Adrenal gland (tissue), 12 donors: ENCODE measurements around the gene TRPV3. TPM values are rescaled to one million over a fixed set of nuclear protein-coding genes. Genes with fewer than 3 reads are reported as not detected.
A peak's percentile ranks its signal among the peaks of the same experiment; 100 is the strongest.

ENCODE experiments used
- DNase-seq, 7 donors: peaks; one replicate each; pipeline ENCODE4 v3.0.0-alpha.2; 2019 to 2020
- H3K27ac ChIP-seq, 5 donors: fragments of 200-600 bp; sonication (generic) in 4 of 5; 1 replicate in 3 of 5; 2 replicates in 2 of 5; pipeline versions ENCODE4 v1.5.1 to v1.8.0; 2016 to 2020; ENCODE audit warnings: mild to moderate bottlenecking in 1 of 5
- H3K27me3 ChIP-seq: fragments of 200-600 bp; 2 replicates; pipeline ENCODE4 v1.8.0; 2021
- H3K36me3 ChIP-seq, 2 donors: fragments of 200-600 bp; replicated peaks in 1 of 2; 1 replicate in 1 of 2; 2 replicates in 1 of 2; pipeline versions ENCODE4 v1.5.1 to v1.8.0; 2018 to 2022
- H3K4me1 ChIP-seq, 2 donors: fragments of 200-600 bp; replicated peaks in 1 of 2; 1 replicate in 1 of 2; 2 replicates in 1 of 2; pipeline versions ENCODE4 v1.5.1 to v1.8.0; 2018 to 2021
- H3K4me3 ChIP-seq, 4 donors: fragments of 200-600 bp; sonication (generic) in 3 of 4; one replicate each; pipeline ENCODE4 v1.5.1; 2016 to 2018
- H3K9me3 ChIP-seq, 3 donors: fragments of 200-600 bp; sonication (generic) in 1 of 3; replicated peaks in 1 of 3; 1 replicate in 2 of 3; 2 replicates in 1 of 3; pipeline versions ENCODE4 v1.5.1 to v1.8.0; 2016 to 2021
- CTCF ChIP-seq, 6 experiments: fragments of 450-650 bp in 4 of 6; fragments of 200-600 bp in 2 of 6; sonication (generic) in 1 of 6; IDR thresholded peaks; 1 replicate in 5 of 6; 2 replicates in 1 of 6; pipeline versions ENCODE4 v1.5.1 to v1.8.0; 2016 to 2021; ENCODE audit warnings: antibody characterized with exemption in 6 of 6, mild to moderate bottlenecking in 2 of 6, moderate library complexity in 1 of 6
- POLR2A ChIP-seq, 2 donors: fragments of 450-650 bp; IDR thresholded peaks; one replicate each; pipeline ENCODE4 v1.6.1; 2017; ENCODE audit warnings: antibody characterized with exemption in 2 of 2, mild to moderate bottlenecking in 2 of 2, moderate library complexity in 1 of 2
- WGBS, 4 donors: extraction: QIAGEN DNeasy Blood & Tissue Kit in 2 of 4; methylation state at CpG; one replicate each; pipeline versions ENCODE4 v1.1.5 to v1.1.7; 2013 to 2017; 5-methylcytosine and 5-hydroxymethylcytosine counted together
- intact Hi-C, 2 donors: fragments of 100-400 bp; cut with DNase I; formaldehyde crosslinking; loops; one replicate each; pipeline versions ENCODE4 v1.14.1 to v1.15.0; 2022 to 2023
- polyA plus RNA-seq, 3 donors: library from polyadenylated mRNA; stranded (reverse); fragments of 200-250 nt in 2 of 3; fragments of 350-450 nt in 1 of 3; fragmentation: Illumina TruSeq in 1 of 3; extraction: RNeasy Lipid Tissue Mini Kit (QIAGEN cat#74804) in 1 of 3; gene quantifications; one replicate each; pipeline ENCODE4 v1.2.3, GENCODE V29; 2013 to 2014
- total RNA-seq, 9 donors: library from RNA; depleted of rRNA in 4 of 9; stranded (reverse); fragments of >200 nt in 4 of 9; fragments of 120-200 nt in 1 of 9; fragmentation: NEBNext Ultra II Directional in 1 of 9; extraction: Animal tissue kit (Norgen Biotek cat#: 25700) in 1 of 9; gene quantifications; one replicate each; pipeline versions ENCODE4 v1.1.0 to v1.2.4, GENCODE V29; 2013 to 2023
- donor health status: healthy with polysubstance abuse.
- donor health status: Bipolar disorder and iron deficiency.
- donor health status: DM: yes; HTN: yes; CAD: no.
- donor health status: DM: no; HTN: no; CAD: no.
- donor health status: DM: no; HTN: no; CAD: no.
- donor health status: DM: yes; HTN: yes; CAD: no.

Gene TRPV3
- total and polyA plus RNA-seq, 12 donors = 0.14 to 1.4 (median 0.41) TPM

GRCh38 chr17:3485481-3486068 lies 72.0 kb downstream of the TRPV3 start:
- WGBS, 4 donors = 81 to 91% (median 87%) methylated on average over 8 of the region's 8 CpGs
- intact Hi-C loops = no loop called here
- Histone ChIP-seq H3K27me3 (no peaks in the 10 kb centered on the region), H3K36me3 (no peaks in the 10 kb centered on the region), H3K9me3 (no peaks in the 10 kb centered on the region), H3K4me1 (no peaks in the 10 kb centered on the region), H3K27ac (no peak overlapping the region), H3K4me3 (no peak overlapping the region)
- TF ChIP-seq POLR2A (IDR thresholded peaks at IDR 0.05) (no peak), CTCF (IDR thresholded peaks at IDR 0.05) (no peak)
- no peak for DNase-seq

- no peak overlapping the region for H3K4me3 ChIP-seq
- 27 to 72% (median 63%) methylated on average over 3 of the region's 3 CpGs for WGBS, 4 donors
- no peaks in the 10 kb centered on the region for H3K36me3 ChIP-seq
- H3K9me3 ChIP-seq = no peaks in the 10 kb centered on the region
- TF ChIP-seq POLR2A (IDR thresholded peaks at IDR 0.05) = no peak
- no peak for TF ChIP-seq CTCF (IDR thresholded peaks at IDR 0.05)
- intact Hi-C loops = no loop called here
- H3K4me1 ChIP-seq = no peaks in the 10 kb centered on the region
- DNase-seq = no peak
- no peaks in the 10 kb centered on the region for H3K27me3 ChIP-seq
- no peak overlapping the region for H3K27ac ChIP-seq
These were observed 74.8 kb downstream of the TRPV3 start for GRCh38 chr17:3482852-3483251.

DNA sequence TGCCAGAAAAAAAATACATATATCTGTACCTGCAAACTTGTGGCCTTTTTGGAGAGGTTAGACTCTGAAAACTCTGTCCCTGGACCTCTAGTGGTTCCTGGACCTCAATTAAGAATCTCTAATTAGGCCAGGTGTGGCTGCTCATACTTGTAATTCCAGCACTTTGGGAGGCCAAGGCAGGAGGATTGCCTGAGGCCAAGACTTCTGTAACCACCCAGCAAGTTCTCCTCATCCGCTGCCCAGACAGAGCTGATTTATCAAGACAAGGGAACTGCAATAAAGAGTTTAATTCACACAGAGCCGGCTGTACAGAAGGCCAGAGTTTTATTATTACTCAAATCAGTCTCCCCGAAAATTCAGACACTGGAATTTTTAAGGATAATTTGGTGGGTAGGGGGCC lies 77.6 kb downstream of the TRPV3 start:
- H3K4me3 ChIP-seq = no peak overlapping the region
- DNase-seq = no peak
- intact Hi-C loops = no loop called here
- 73 to 90% (median 82%) methylated on average over 3 of the region's 3 CpGs for WGBS, 4 donors
- no peaks in the 10 kb centered on the region for H3K9me3 ChIP-seq
- TF ChIP-seq CTCF (IDR thresholded peaks at IDR 0.05) = no peak
- TF ChIP-seq POLR2A (IDR thresholded peaks at IDR 0.05) = no peak
- no peaks in the 10 kb centered on the region for H3K36me3 ChIP-seq
- H3K27me3 ChIP-seq = no peaks in the 10 kb centered on the region
- no peak overlapping the region for H3K27ac ChIP-seq
- H3K4me1 ChIP-seq = no peaks in the 10 kb centered on the region

DNA sequence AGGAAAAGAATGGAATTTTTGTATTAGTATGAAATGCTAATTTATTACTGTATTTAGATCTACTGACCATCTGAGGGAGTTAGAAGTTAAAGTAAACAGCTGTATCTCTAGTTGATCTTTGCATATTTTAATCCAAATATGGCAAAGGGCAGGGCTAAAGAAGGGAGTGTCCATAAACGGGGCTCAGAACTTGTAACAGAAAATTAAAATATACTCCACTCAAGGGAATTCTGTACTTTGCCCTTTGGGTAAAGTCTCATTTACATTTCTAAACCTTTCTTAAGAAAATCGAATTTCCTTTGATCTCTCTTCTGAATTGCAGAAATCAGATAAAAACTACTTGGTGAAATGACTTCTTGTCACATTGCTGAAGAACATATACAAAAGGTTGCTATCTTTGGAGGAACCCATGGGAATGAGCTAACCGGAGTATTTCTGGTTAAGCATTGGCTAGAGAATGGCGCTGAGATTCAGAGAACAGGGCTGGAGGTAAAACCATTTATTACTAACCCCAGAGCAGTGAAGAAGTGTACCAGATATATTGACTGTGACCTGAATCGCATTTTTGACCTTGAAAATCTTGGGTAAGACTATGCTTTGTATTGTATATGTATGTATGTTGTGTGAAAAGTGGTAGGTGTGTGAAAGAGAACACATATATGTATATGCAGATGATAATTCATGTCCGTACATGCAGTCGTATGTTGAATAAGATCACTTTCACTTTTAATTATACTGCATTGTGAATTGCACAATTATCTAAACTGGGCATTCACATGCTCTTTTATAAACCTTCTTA lies 81.6 kb downstream of the TRPV3 start, which contains the start of gene ASPA:
TSS of gene ASPA (plus strand) at position 186 of the 799 bp plus-strand sequence. CDS start at position 349, 163 bp downstream.
- peak within 1 kb of the TSS in 1 of 4 donors; percentile 59 for H3K4me3 ChIP-seq
- intact Hi-C loops = no loop called here

More for the DNA sequence above, 81.6 kb downstream of the TRPV3 start, which contains the start of gene ASPA:
- Histone ChIP-seq H3K9me3 (no peaks in the 10 kb centered on the region), H3K27ac (peak within 1 kb of the TSS in 3 of 5 donors; percentile 14 to 63 (median 29)), H3K4me1 (no peaks in the 10 kb centered on the region), H3K36me3 (no peaks in the 10 kb centered on the region), H3K27me3 (no peaks in the 10 kb centered on the region)
- DNase-seq = no peak
- no peak for TF ChIP-seq CTCF (IDR thresholded peaks at IDR 0.05)
- TF ChIP-seq POLR2A (IDR thresholded peaks at IDR 0.05) = no peak
- WGBS, 4 donors = 35 to 41% (median 40%) methylated on average over 7 of the region's 7 CpGs
